SK-N-SH treated with all-trans-retinoic acid at 6 μM for 48 hours (cell line): Measurements from ENCODE around the gene PRKAG2.

Experiments
- OSR1 ChIP-seq: fragments of 250-450 bp; sonication (Bioruptor Pico); IDR thresholded peaks from 2 replicates; pipeline ENCODE4 v1.8.0; 2022; ENCODE audit warnings: moderate library complexity, mild to moderate bottlenecking, inconsistent platforms
- SNAI2 ChIP-seq: fragments of 250-450 bp; sonication (Bioruptor Pico); IDR thresholded peaks from 2 replicates; pipeline ENCODE4 v1.5.0; 2020; ENCODE audit warnings: mild to moderate bottlenecking, moderate library complexity
- TCF4 ChIP-seq: fragments of 250-450 bp; sonication (Bioruptor Pico); IDR thresholded peaks from 2 replicates; pipeline ENCODE4 v1.8.0; 2021; ENCODE audit warnings: mild to moderate bottlenecking, moderate library complexity, borderline replicate concordance
- TF ChIP-seq, protein P1 (sequence below): fragments of 250-450 bp; sonication (Bioruptor Pico); IDR thresholded peaks from 2 replicates; pipeline ENCODE4 v1.8.0; 2020; ENCODE audit warnings: mild to moderate bottlenecking, moderate library complexity, borderline replicate concordance
- TF ChIP-seq, protein P2 (sequence below): fragments of 250-450 bp; sonication (Bioruptor Pico); IDR thresholded peaks from 2 replicates; pipeline ENCODE4 v1.5.1; 2020; ENCODE audit warnings: low read depth, mild to moderate bottlenecking, moderate library complexity

DNA sequence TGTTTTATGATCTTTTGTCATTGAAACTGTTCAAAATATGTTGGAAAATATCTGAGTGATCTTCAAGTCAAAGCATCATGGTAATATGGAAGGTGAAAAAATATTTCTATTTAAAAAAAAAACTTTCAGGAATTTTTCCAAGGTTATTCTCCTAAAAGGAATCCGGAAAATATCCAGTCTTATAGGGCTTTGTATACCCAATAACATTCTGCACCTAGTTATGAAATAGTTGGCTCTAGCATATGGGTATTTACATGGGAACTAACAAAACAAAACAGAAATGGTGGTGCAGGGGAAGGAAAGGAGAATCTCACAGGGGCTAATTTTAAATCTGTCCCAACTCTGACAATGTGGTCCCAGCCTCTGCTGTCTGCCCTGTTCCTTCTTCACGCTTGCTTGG lies 190.1 kb downstream of the PRKAG2 start:
- no peak for TF ChIP-seq TCF4 (CRISPR knock-in tag)
- no peak for TF ChIP-seq SNAI2
- TF ChIP-seq, protein P1, sequence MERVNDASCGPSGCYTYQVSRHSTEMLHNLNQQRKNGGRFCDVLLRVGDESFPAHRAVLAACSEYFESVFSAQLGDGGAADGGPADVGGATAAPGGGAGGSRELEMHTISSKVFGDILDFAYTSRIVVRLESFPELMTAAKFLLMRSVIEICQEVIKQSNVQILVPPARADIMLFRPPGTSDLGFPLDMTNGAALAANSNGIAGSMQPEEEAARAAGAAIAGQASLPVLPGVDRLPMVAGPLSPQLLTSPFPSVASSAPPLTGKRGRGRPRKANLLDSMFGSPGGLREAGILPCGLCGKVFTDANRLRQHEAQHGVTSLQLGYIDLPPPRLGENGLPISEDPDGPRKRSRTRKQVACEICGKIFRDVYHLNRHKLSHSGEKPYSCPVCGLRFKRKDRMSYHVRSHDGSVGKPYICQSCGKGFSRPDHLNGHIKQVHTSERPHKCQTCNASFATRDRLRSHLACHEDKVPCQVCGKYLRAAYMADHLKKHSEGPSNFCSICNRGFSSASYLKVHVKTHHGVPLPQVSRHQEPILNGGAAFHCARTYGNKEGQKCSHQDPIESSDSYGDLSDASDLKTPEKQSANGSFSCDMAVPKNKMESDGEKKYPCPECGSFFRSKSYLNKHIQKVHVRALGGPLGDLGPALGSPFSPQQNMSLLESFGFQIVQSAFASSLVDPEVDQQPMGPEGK (CRISPR knock-in tag): no peak
- TF ChIP-seq, protein P2, sequence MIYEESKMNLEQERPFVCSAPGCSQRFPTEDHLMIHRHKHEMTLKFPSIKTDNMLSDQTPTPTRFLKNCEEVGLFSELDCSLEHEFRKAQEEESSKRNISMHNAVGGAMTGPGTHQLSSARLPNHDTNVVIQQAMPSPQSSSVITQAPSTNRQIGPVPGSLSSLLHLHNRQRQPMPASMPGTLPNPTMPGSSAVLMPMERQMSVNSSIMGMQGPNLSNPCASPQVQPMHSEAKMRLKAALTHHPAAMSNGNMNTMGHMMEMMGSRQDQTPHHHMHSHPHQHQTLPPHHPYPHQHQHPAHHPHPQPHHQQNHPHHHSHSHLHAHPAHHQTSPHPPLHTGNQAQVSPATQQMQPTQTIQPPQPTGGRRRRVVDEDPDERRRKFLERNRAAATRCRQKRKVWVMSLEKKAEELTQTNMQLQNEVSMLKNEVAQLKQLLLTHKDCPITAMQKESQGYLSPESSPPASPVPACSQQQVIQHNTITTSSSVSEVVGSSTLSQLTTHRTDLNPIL: no peak
- TF ChIP-seq OSR1 (CRISPR knock-in tag): no peak
